HEK293 (cell line): ENCODE data around the gene AKT2.

Source experiments
- CTCF ChIA-PET: fragments of 350-600 bp; formaldehyde crosslinking; extraction: SDS; loops from one replicate; lab custom pipeline; 2021; ENCODE audit warnings: antibody characterized with exemption; lab: Yijun Ruan, JAX
- POLR2A ChIA-PET: fragments of 300-600 bp; formaldehyde crosslinking; extraction: SDS; loops from one replicate; lab custom pipeline; 2020; ENCODE audit warnings: antibody characterized with exemption, inconsistent platforms; lab: Yijun Ruan, JAX
- H3K27ac ChIP-seq: fragments of 200-500 bp; sonication (Bioruptor generic); 2 replicates; pipeline ENCODE4 v1.5.1; 2014; ENCODE audit warnings: low read depth, low read length, control low read depth, inconsistent platforms; ENCODE audit errors: extremely low read depth
- H3K36me3 ChIP-seq, 2 experiments: fragments of 200-500 bp in 1 of 2; sonication (Bioruptor generic) in 1 of 2; 1 replicate in 1 of 2; 2 replicates in 1 of 2; pipeline ENCODE4 v1.5.1; 2014 to 2017; ENCODE audit warnings: inconsistent platforms in 2 of 2, low read length in 2 of 2; ENCODE audit not compliant: control insufficient read depth in 2 of 2, insufficient read depth in 1 of 2
- H3K4me1 ChIP-seq: fragments of 200-500 bp; sonication (Bioruptor generic); 2 replicates; pipeline ENCODE4 v1.5.1; 2014; ENCODE audit warnings: mild to moderate bottlenecking, low read length, inconsistent platforms; ENCODE audit not compliant: control insufficient read depth, insufficient read depth
- H3K4me3 ChIP-seq: 2 replicates; pipeline ENCODE4 v1.5.1; 2011; ENCODE audit warnings: low read depth, mild to moderate bottlenecking, control low read depth, low read length, moderate library complexity
- H3K9me3 ChIP-seq: fragments of 200-500 bp; sonication (Bioruptor generic); 2 replicates; pipeline ENCODE4 v1.5.1; 2014; ENCODE audit warnings: low read depth, low read length, inconsistent platforms; ENCODE audit not compliant: control insufficient read depth, insufficient read depth
- EGR2 ChIP-seq: fragments of 450-650 bp; formaldehyde crosslinking; IDR thresholded peaks from 2 replicates; pipeline ENCODE4 v1.5.1; 2016; ENCODE audit warnings: low read depth, missing biosample characterization, missing genetic modification characterization
- GLIS1 ChIP-seq: fragments of 450-650 bp; formaldehyde crosslinking; IDR thresholded peaks from 2 replicates; pipeline ENCODE4 v1.5.1; 2016; ENCODE audit warnings: missing biosample characterization, missing genetic modification characterization
- HOXD13 ChIP-seq: sonication (generic); formaldehyde crosslinking; IDR thresholded peaks from 2 replicates; pipeline ENCODE4 v1.8.0; 2022; ENCODE audit warnings: missing genetic modification reagents, borderline replicate concordance
- PRDM1 ChIP-seq: fragments of 450-650 bp; formaldehyde crosslinking; IDR thresholded peaks from 2 replicates; pipeline ENCODE4; 2016; ENCODE audit warnings: missing biosample characterization, missing genetic modification characterization
- SP2 ChIP-seq: fragments of 450-650 bp; formaldehyde crosslinking; IDR thresholded peaks from 2 replicates; pipeline ENCODE4 v1.5.1; 2016; ENCODE audit warnings: missing biosample characterization, missing genetic modification characterization
- TRIM28 ChIP-seq: IDR thresholded peaks from 2 replicates; pipeline ENCODE4 v1.6.1; 2011; ENCODE audit warnings: low read length, control low read depth, borderline replicate concordance
- ZFHX2 ChIP-seq: fragments of 450-650 bp; formaldehyde crosslinking; conservative IDR thresholded peaks from 2 replicates; pipeline ENCODE4 v1.5.1; 2016; ENCODE audit warnings: missing biosample characterization, missing genetic modification characterization
- ZIC2 ChIP-seq: fragments of 450-650 bp; formaldehyde crosslinking; IDR thresholded peaks from 2 replicates; pipeline ENCODE4 v1.5.1; 2016; ENCODE audit warnings: missing biosample characterization, missing genetic modification characterization
- ZNF184 ChIP-seq: fragments of 450-650 bp; IDR thresholded peaks from 2 replicates; pipeline ENCODE4 v1.5.1; 2018; ENCODE audit warnings: missing biosample characterization, mild to moderate bottlenecking, missing genetic modification characterization
- ZNF221 ChIP-seq: fragments of 450-650 bp; formaldehyde crosslinking; IDR thresholded peaks from 2 replicates; pipeline ENCODE4 v1.5.1; 2017; ENCODE audit warnings: missing biosample characterization, missing genetic modification characterization, borderline replicate concordance
- ZNF239 ChIP-seq: fragments of 450-650 bp; formaldehyde crosslinking; IDR thresholded peaks from 2 replicates; pipeline ENCODE4 v1.5.1; 2016; ENCODE audit warnings: missing biosample characterization, missing genetic modification characterization
- ZNF24 ChIP-seq: fragments of 450-650 bp; formaldehyde crosslinking; IDR thresholded peaks from 2 replicates; pipeline ENCODE4 v1.5.1; 2016; ENCODE audit warnings: missing biosample characterization, missing genetic modification characterization
- ZNF341 ChIP-seq: fragments of 450-650 bp; formaldehyde crosslinking; IDR thresholded peaks from 2 replicates; pipeline ENCODE4; 2016; ENCODE audit warnings: low read depth, missing biosample characterization, missing genetic modification characterization
- ZNF555 ChIP-seq: fragments of 450-650 bp; formaldehyde crosslinking; conservative IDR thresholded peaks from 2 replicates; pipeline ENCODE4 v1.5.1; 2017; ENCODE audit warnings: missing biosample characterization, mild to moderate bottlenecking, missing genetic modification characterization, inconsistent platforms
- ZNF664 ChIP-seq: fragments of 450-650 bp; formaldehyde crosslinking; IDR thresholded peaks from 2 replicates; pipeline ENCODE4 v1.5.1; 2016; ENCODE audit warnings: missing biosample characterization, missing genetic modification characterization
- ZNF677 ChIP-seq: fragments of 450-650 bp; IDR thresholded peaks from 2 replicates; pipeline ENCODE4 v1.5.0; 2018; ENCODE audit warnings: missing biosample characterization, mild to moderate bottlenecking, missing genetic modification characterization, moderate library complexity
- ZNF747 ChIP-seq: fragments of 450-650 bp; formaldehyde crosslinking; IDR thresholded peaks from 2 replicates; pipeline ENCODE4 v1.5.1; 2016; ENCODE audit warnings: missing biosample characterization, missing genetic modification characterization
- ZNF776 ChIP-seq: fragments of 450-650 bp; formaldehyde crosslinking; IDR thresholded peaks from 2 replicates; pipeline ENCODE4 v1.5.0; 2017; ENCODE audit warnings: missing biosample characterization, missing genetic modification characterization, borderline replicate concordance
- ZSCAN30 ChIP-seq: fragments of 450-650 bp; IDR thresholded peaks from 2 replicates; pipeline ENCODE4 v1.5.1; 2018; ENCODE audit warnings: missing biosample characterization, mild to moderate bottlenecking, missing genetic modification characterization, moderate library complexity
- TF ChIP-seq, protein P1 (sequence below): fragments of 450-650 bp; formaldehyde crosslinking; IDR thresholded peaks from 2 replicates; pipeline ENCODE4 v1.5.1; 2016; ENCODE audit warnings: missing biosample characterization, missing genetic modification characterization
- TF ChIP-seq, protein P2 (sequence below): fragments of 450-650 bp; formaldehyde crosslinking; IDR thresholded peaks from 2 replicates; pipeline ENCODE4 v1.5.1; 2017; ENCODE audit warnings: missing biosample characterization, missing genetic modification characterization

Gene AKT2

GRCh38 chr19:40200341-40201099 lies 84.6 kb downstream of the AKT2 start (continued):
- TF ChIP-seq ZNF341 (tag by site-specific recombination), result no peak
- no peak for TF ChIP-seq SP2 (tag by site-specific recombination)
- no peak for TF ChIP-seq ZNF747 (tag by site-specific recombination)
- no peak for TF ChIP-seq ZNF555 (tag by site-specific recombination)
- TF ChIP-seq ZNF221, result no peak
- TF ChIP-seq, all 188 proteins: peak for 7

GRCh38 chr19:40198272-40198990 lies 86.7 kb downstream of the AKT2 start:
- CTCF ChIA-PET, result interaction anchor here (1.1 to 1.6 kb wide), 4 partner anchors 8 to 33 kb away, joined by 3 to 8 read pairs (median 6); no protein-coding TSS in a partner anchor
- TF ChIP-seq ZFHX2 (tag by site-specific recombination) (0 out of 2 replicates have a peak, but pooled peaks have one; percentile 13), ZNF184 (tag by site-specific recombination) (no peak), EGR2 (tag by site-specific recombination) (0 out of 2 replicates have a peak, but pooled peaks have one; percentile 9)
- TF ChIP-seq, all 188 proteins: peak for 2
- POLR2A ChIA-PET, result interaction anchor here (0.5 kb wide), 1 partner anchor 554 kb away, joined by 3 read pairs; no protein-coding TSS in a partner anchor

GRCh38 chr19:40193587-40193849 lies 91.6 kb downstream of the AKT2 start:
- peak; percentile 82 for TF ChIP-seq ZNF24
- TF ChIP-seq ZNF677 (tag by site-specific recombination), result no peak
- ChIA-PET POLR2A (interaction anchor here (0.7 to 1.2 kb wide), 2 partner anchors 46 to 223 kb away, joined by 3 to 4 read pairs; partner anchors contain the start of gene PSMC4), CTCF (interaction anchor here (0.5 to 0.7 kb wide), 2 partner anchors 94 to 549 kb away, joined by 3 to 4 read pairs; no protein-coding TSS in a partner anchor)
- Histone ChIP-seq H3K4me1 (peaks cover 19% of the 10 kb centered on the region), H3K36me3 (peaks cover 6 to 42% of the 10 kb centered on the region in 2 experiments), H3K9me3 (no peaks in the 10 kb centered on the region), H3K27ac (no peak overlapping the region), H3K4me3 (no peak overlapping the region)

More at GRCh38 chr19:40198272-40198990, 86.7 kb downstream of the AKT2 start:
- Histone ChIP-seq H3K4me3 (no peak overlapping the region), H3K36me3 (peaks cover 16 to 84% of the 10 kb centered on the region in 2 experiments), H3K4me1 (no peaks in the 10 kb centered on the region; the same call in 1 of the 2 replicates), H3K27ac (no peak overlapping the region), H3K9me3 (no peaks in the 10 kb centered on the region; the same call in 1 of the 2 replicates)

GRCh38 chr19:40192758-40193586 lies 92.2 kb downstream of the AKT2 start:
- H3K36me3 ChIP-seq, result peaks cover under 1 to 36% of the 10 kb centered on the region in 2 experiments
- H3K4me1 ChIP-seq, result peaks cover 19% of the 10 kb centered on the region
- ChIA-PET POLR2A (interaction anchor here (0.7 to 1.4 kb wide), 3 partner anchors 7 to 222 kb away, joined by 3 to 10 read pairs (median 4); partner anchors contain the start of gene PSMC4), CTCF (interaction anchor here (0.5 to 0.7 kb wide), 2 partner anchors 94 to 548 kb away, joined by 3 to 4 read pairs; no protein-coding TSS in a partner anchor)
- no peaks in the 10 kb centered on the region for H3K9me3 ChIP-seq
- H3K27ac ChIP-seq, result peak overlapping the region; percentile 99
- H3K4me3 ChIP-seq, result no peak overlapping the region
- TF ChIP-seq TRIM28 (peak; percentile 57; the same call in 1 of the 2 replicates), ZNF677 (tag by site-specific recombination) (0 out of 2 replicates have a peak, but pooled peaks have one; percentile 37), PRDM1 (tag by site-specific recombination) (no peak), ZIC2 (tag by site-specific recombination) (peak; percentile 19; the same call in 1 of the 2 replicates), ZSCAN30 (tag by site-specific recombination) (0 out of 2 replicates have a peak, but pooled peaks have one; percentile 40), GLIS1 (peak; percentile 62), ZNF776 (tag by site-specific recombination) (no peak), ZNF747 (tag by site-specific recombination) (no peak), ZNF664 (peak; percentile 97), ZNF239 (tag by site-specific recombination) (no peak), HOXD13 (no peak)
- TF ChIP-seq, protein P1, sequence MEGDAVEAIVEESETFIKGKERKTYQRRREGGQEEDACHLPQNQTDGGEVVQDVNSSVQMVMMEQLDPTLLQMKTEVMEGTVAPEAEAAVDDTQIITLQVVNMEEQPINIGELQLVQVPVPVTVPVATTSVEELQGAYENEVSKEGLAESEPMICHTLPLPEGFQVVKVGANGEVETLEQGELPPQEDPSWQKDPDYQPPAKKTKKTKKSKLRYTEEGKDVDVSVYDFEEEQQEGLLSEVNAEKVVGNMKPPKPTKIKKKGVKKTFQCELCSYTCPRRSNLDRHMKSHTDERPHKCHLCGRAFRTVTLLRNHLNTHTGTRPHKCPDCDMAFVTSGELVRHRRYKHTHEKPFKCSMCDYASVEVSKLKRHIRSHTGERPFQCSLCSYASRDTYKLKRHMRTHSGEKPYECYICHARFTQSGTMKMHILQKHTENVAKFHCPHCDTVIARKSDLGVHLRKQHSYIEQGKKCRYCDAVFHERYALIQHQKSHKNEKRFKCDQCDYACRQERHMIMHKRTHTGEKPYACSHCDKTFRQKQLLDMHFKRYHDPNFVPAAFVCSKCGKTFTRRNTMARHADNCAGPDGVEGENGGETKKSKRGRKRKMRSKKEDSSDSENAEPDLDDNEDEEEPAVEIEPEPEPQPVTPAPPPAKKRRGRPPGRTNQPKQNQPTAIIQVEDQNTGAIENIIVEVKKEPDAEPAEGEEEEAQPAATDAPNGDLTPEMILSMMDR (tag by site-specific recombination), result peak; percentile 79; the same call in 1 of the 2 replicates
- TF ChIP-seq, protein P2, sequence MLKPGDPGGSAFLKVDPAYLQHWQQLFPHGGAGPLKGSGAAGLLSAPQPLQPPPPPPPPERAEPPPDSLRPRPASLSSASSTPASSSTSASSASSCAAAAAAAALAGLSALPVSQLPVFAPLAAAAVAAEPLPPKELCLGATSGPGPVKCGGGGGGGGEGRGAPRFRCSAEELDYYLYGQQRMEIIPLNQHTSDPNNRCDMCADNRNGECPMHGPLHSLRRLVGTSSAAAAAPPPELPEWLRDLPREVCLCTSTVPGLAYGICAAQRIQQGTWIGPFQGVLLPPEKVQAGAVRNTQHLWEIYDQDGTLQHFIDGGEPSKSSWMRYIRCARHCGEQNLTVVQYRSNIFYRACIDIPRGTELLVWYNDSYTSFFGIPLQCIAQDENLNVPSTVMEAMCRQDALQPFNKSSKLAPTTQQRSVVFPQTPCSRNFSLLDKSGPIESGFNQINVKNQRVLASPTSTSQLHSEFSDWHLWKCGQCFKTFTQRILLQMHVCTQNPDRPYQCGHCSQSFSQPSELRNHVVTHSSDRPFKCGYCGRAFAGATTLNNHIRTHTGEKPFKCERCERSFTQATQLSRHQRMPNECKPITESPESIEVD (tag by site-specific recombination), result no peak
